ENCODE results near the gene PCBP3.

PCBP3 gene

GRCh38 chr21:45860493-45861155, 217.1 kb downstream of the PCBP3 start:
- peaks cover 17% of the 10 kb centered on the region for H3K4me1 ChIP-seq (ENCODE audit: insufficient read depth, insufficient read length)
- H3K4me3 ChIP-seq (ENCODE audit: insufficient read length, low read depth), result no peak overlapping the region
- H3K9me3 ChIP-seq (ENCODE audit: insufficient read depth, low read length), result no peaks in the 10 kb centered on the region
- H3K27me3 ChIP-seq (ENCODE audit: insufficient read depth, insufficient read length), result no peaks in the 10 kb centered on the region
- no peaks in the 10 kb centered on the region for H3K36me3 ChIP-seq (ENCODE audit: insufficient read depth, insufficient read length, low read length)
- no peak for DNase-seq (ENCODE audit: low read depth, low spot score)
- H3K9ac ChIP-seq (ENCODE audit: insufficient read length, low read depth), result no peak overlapping the region
- TF ChIP-seq SUZ12 (IDR thresholded peaks at IDR 0.05; ENCODE audit: extremely low read depth, insufficient read depth, insufficient read length) (no peak), ZNF274 (IDR thresholded peaks at IDR 0.05; ENCODE audit: low read depth, low read length) (no peak), YY1 (IDR thresholded peaks at IDR 0.05; ENCODE audit: insufficient read depth, insufficient read length) (no peak)

GRCh38 chr21:45861156-45861870, 217.8 kb downstream of the PCBP3 start:
- DNase-seq (ENCODE audit: low read depth, low spot score), result no peak
- Histone ChIP-seq H3K4me3 (ENCODE audit: insufficient read length, low read depth) (no peak overlapping the region), H3K27me3 (ENCODE audit: insufficient read depth, insufficient read length) (no peaks in the 10 kb centered on the region), H3K36me3 (ENCODE audit: insufficient read depth, insufficient read length, low read length) (no peaks in the 10 kb centered on the region), H3K9ac (ENCODE audit: insufficient read length, low read depth) (no peak overlapping the region), H3K9me3 (ENCODE audit: insufficient read depth, low read length) (no peaks in the 10 kb centered on the region), H3K4me1 (ENCODE audit: insufficient read depth, insufficient read length) (peaks cover 22% of the 10 kb centered on the region)
- TF ChIP-seq SUZ12 (IDR thresholded peaks at IDR 0.05; ENCODE audit: extremely low read depth, insufficient read depth, insufficient read length), result no peak
- no peak for TF ChIP-seq ZNF274 (IDR thresholded peaks at IDR 0.05; ENCODE audit: low read depth, low read length)
- TF ChIP-seq YY1 (IDR thresholded peaks at IDR 0.05; ENCODE audit: insufficient read depth, insufficient read length), result no peak

- Histone ChIP-seq H3K4me3 (ENCODE audit: insufficient read length, low read depth) (no peak overlapping the region), H3K9me3 (ENCODE audit: insufficient read depth, low read length) (no peaks in the 10 kb centered on the region), H3K27me3 (ENCODE audit: insufficient read depth, insufficient read length) (no peaks in the 10 kb centered on the region), H3K9ac (ENCODE audit: insufficient read length, low read depth) (no peak overlapping the region), H3K36me3 (ENCODE audit: insufficient read depth, insufficient read length, low read length) (no peaks in the 10 kb centered on the region), H3K4me1 (ENCODE audit: insufficient read depth, insufficient read length) (peaks cover 21% of the 10 kb centered on the region)
- DNase-seq (ENCODE audit: low read depth, low spot score), result no peak
- TF ChIP-seq ZNF274 (IDR thresholded peaks at IDR 0.05; ENCODE audit: low read depth, low read length) (no peak), SUZ12 (IDR thresholded peaks at IDR 0.05; ENCODE audit: extremely low read depth, insufficient read depth, insufficient read length) (no peak), YY1 (IDR thresholded peaks at IDR 0.05; ENCODE audit: insufficient read depth, insufficient read length) (no peak)
These were observed 219.2 kb downstream of the PCBP3 start for GRCh38 chr21:45862543-45863207.

- H3K4me1 ChIP-seq (ENCODE audit: insufficient read depth, insufficient read length), result peaks cover 18% of the 10 kb centered on the region
- H3K27me3 ChIP-seq (ENCODE audit: insufficient read depth, insufficient read length), result no peaks in the 10 kb centered on the region
- H3K36me3 ChIP-seq (ENCODE audit: insufficient read depth, insufficient read length, low read length), result no peaks in the 10 kb centered on the region
- no peak overlapping the region for H3K4me3 ChIP-seq (ENCODE audit: insufficient read length, low read depth)
- H3K9me3 ChIP-seq (ENCODE audit: insufficient read depth, low read length), result no peaks in the 10 kb centered on the region
- TF ChIP-seq YY1 (IDR thresholded peaks at IDR 0.05; ENCODE audit: insufficient read depth, insufficient read length), result no peak
- no peak overlapping the region for H3K9ac ChIP-seq (ENCODE audit: insufficient read length, low read depth)
- no peak for DNase-seq (ENCODE audit: low read depth, low spot score)
These were observed 219.7 kb downstream of the PCBP3 start for GRCh38 chr21:45863267-45863666.

GRCh38 chr21:45863751-45864150, 220.2 kb downstream of the PCBP3 start:
- H3K4me3 ChIP-seq (ENCODE audit: insufficient read length, low read depth), result no peak overlapping the region
- TF ChIP-seq ZNF274 (IDR thresholded peaks at IDR 0.05; ENCODE audit: low read depth, low read length), result no peak
- TF ChIP-seq YY1 (IDR thresholded peaks at IDR 0.05; ENCODE audit: insufficient read depth, insufficient read length), result no peak
- TF ChIP-seq SUZ12 (IDR thresholded peaks at IDR 0.05; ENCODE audit: extremely low read depth, insufficient read depth, insufficient read length), result no peak
- no peak overlapping the region for H3K9ac ChIP-seq (ENCODE audit: insufficient read length, low read depth)
- no peaks in the 10 kb centered on the region for H3K9me3 ChIP-seq (ENCODE audit: insufficient read depth, low read length)
- no peaks in the 10 kb centered on the region for H3K27me3 ChIP-seq (ENCODE audit: insufficient read depth, insufficient read length)
- DNase-seq (ENCODE audit: low read depth, low spot score), result no peak
- peaks cover 18% of the 10 kb centered on the region for H3K4me1 ChIP-seq (ENCODE audit: insufficient read depth, insufficient read length)
- no peaks in the 10 kb centered on the region for H3K36me3 ChIP-seq (ENCODE audit: insufficient read depth, insufficient read length, low read length)

- no peaks in the 10 kb centered on the region for H3K36me3 ChIP-seq (ENCODE audit: insufficient read depth, insufficient read length, low read length)
- H3K27me3 ChIP-seq (ENCODE audit: insufficient read depth, insufficient read length), result no peaks in the 10 kb centered on the region
- peaks cover 18% of the 10 kb centered on the region for H3K4me1 ChIP-seq (ENCODE audit: insufficient read depth, insufficient read length)
- no peak overlapping the region for H3K9ac ChIP-seq (ENCODE audit: insufficient read length, low read depth)
- DNase-seq (ENCODE audit: low read depth, low spot score), result no peak
- H3K9me3 ChIP-seq (ENCODE audit: insufficient read depth, low read length), result no peaks in the 10 kb centered on the region
- no peak for TF ChIP-seq YY1 (IDR thresholded peaks at IDR 0.05; ENCODE audit: insufficient read depth, insufficient read length)
- H3K4me3 ChIP-seq (ENCODE audit: insufficient read length, low read depth), result no peak overlapping the region
These were observed 220.9 kb downstream of the PCBP3 start for GRCh38 chr21:45864436-45864835.

GRCh38 chr21:45865106-45865835, 221.7 kb downstream of the PCBP3 start:
- no peak for TF ChIP-seq ZNF274 (IDR thresholded peaks at IDR 0.05; ENCODE audit: low read depth, low read length)
- no peak for TF ChIP-seq YY1 (IDR thresholded peaks at IDR 0.05; ENCODE audit: insufficient read depth, insufficient read length)
- TF ChIP-seq SUZ12 (IDR thresholded peaks at IDR 0.05; ENCODE audit: extremely low read depth, insufficient read depth, insufficient read length), result no peak
- Histone ChIP-seq H3K4me3 (ENCODE audit: insufficient read length, low read depth) (no peak overlapping the region), H3K36me3 (ENCODE audit: insufficient read depth, insufficient read length, low read length) (no peaks in the 10 kb centered on the region), H3K27me3 (ENCODE audit: insufficient read depth, insufficient read length) (no peaks in the 10 kb centered on the region), H3K4me1 (ENCODE audit: insufficient read depth, insufficient read length) (peaks cover 18% of the 10 kb centered on the region), H3K9ac (ENCODE audit: insufficient read length, low read depth) (no peak overlapping the region), H3K9me3 (ENCODE audit: insufficient read depth, low read length) (no peaks in the 10 kb centered on the region)
- DNase-seq (ENCODE audit: low read depth, low spot score), result no peak
